Upper lobe of left lung (tissue), 6 donors: ENCODE results near the gene FCSK. TPM values are rescaled to one million over a fixed set of nuclear protein-coding genes. Genes with fewer than 3 reads are reported as not detected.

Source experiments
- small RNA-seq, 4 donors: library from RNA; depleted of rRNA; stranded (forward); fragments of <200 nt; gene quantifications; one replicate each; pipeline ENCODE3, GENCODE V24; 2016
- total RNA-seq, 6 donors: library from RNA; depleted of rRNA in 4 of 6; stranded (reverse); fragments of >200 nt in 4 of 6; gene quantifications; one replicate each; pipeline versions ENCODE4 v1.1.0 to v1.2.1, GENCODE V29; 2016 to 2021
- donor health status: DM: no; HTN: no; CAD: no; lungs with moderate emphysema.
- donor health status: DM: no; HTN: yes; CAD: no; lungs with severe emphysema.

Gene FCSK
- total RNA-seq, 6 donors from 2014 or later, result 16.0 to 51.3 (median 24.5) TPM

Small RNA genes lying within 50 kb of the gene (small RNA-seq; reads per million reads assigned to genes)
- 0 to 0.07 (median 0) reads per million in 4 donors for gene RNU6-23P
- gene RPS27P26, result 0 reads per million in 4 donors
- gene SNORD111B, result 340 to 738 (median 461) reads per million in 4 donors

Other genes starting within 250 kb of the FCSK start
- gene EXOSC6, start 202.7 kb upstream of the FCSK start, total RNA-seq, result 10 to 100 TPM; 16.8 to 32.8 (median 20.5) TPM
- 100 to 1,000 TPM in 3 of 6 donors, 10 to 100 TPM in 3; 67.4 to 129 (median 102) TPM for gene AARS1, start 165.1 kb upstream of the FCSK start, total RNA-seq
- gene DDX19B, start 155.4 kb upstream of the FCSK start, total RNA-seq, result 10 to 100 TPM; 24.0 to 47.0 (median 27.6) TPM
- 10 to 100 TPM; 28.6 to 46.1 (median 31.7) TPM for gene DDX19A, start 107.7 kb upstream of the FCSK start, total RNA-seq
- gene ST3GAL2, start 15.5 kb upstream of the FCSK start, total RNA-seq, result 10 to 100 TPM; 12.5 to 50.3 (median 26.1) TPM
- 100 to 1,000 TPM in 1 of 6 donors, 10 to 100 TPM in 5; 35.0 to 111 (median 59.6) TPM for gene COG4, start 69.0 kb downstream of the FCSK start, total RNA-seq
- gene SF3B3, start 69.2 kb downstream of the FCSK start, total RNA-seq, result 100 to 1,000 TPM in 3 of 6 donors, 10 to 100 TPM in 3; 63.9 to 168 (median 105) TPM
- 10 to 100 TPM in 5 of 6 donors, 1 to 10 TPM in 1; 3.0 to 32.1 (median 14.8) TPM for gene IL34, start 192.0 kb downstream of the FCSK start, total RNA-seq
- 100 to 1,000 TPM in 1 of 6 donors, 10 to 100 TPM in 5; 40.7 to 202 (median 72.4) TPM for gene MTSS2, start 231.5 kb downstream of the FCSK start, total RNA-seq